Measurements from ENCODE around the gene LOXL4. TPM values are rescaled to one million over a fixed set of nuclear protein-coding genes. Genes with fewer than 3 reads are reported as not detected.

Gene LOXL4
- total and polyA plus RNA-seq, 3 donors from 2014 or later, result 14.0 to 38.2 (median 18.9) TPM

GRCh38 chr10:98215373-98215772 lies 52.6 kb downstream of the LOXL4 start:
- H3K4me3 ChIP-seq, result no peak overlapping the region
- DNase-seq, result no peak
- H3K27ac ChIP-seq, result no peak overlapping the region
- 92 to 93% methylated on average over 2 of the region's 2 CpGs for WGBS, 2 donors
- no peaks in the 10 kb centered on the region for H3K36me3 ChIP-seq (ENCODE audit: low read depth, missing control alignments)
- no peaks in the 10 kb centered on the region for H3K27me3 ChIP-seq
- intact Hi-C loops (cut with DNase I; ENCODE audit: low total_unique reads), result no loop called here
- H3K4me1 ChIP-seq, result no peaks in the 10 kb centered on the region
- no peak for TF ChIP-seq POLR2A (IDR thresholded peaks at IDR 0.05)
- no peak for TF ChIP-seq CTCF (IDR thresholded peaks at IDR 0.05)
- H3K9me3 ChIP-seq, result no peaks in the 10 kb centered on the region

- Histone ChIP-seq H3K27me3 (no peaks in the 10 kb centered on the region), H3K27ac (no peak overlapping the region), H3K36me3 (ENCODE audit: low read depth, missing control alignments) (no peaks in the 10 kb centered on the region), H3K4me3 (no peak overlapping the region), H3K4me1 (no peaks in the 10 kb centered on the region), H3K9me3 (no peaks in the 10 kb centered on the region)
- TF ChIP-seq CTCF (IDR thresholded peaks at IDR 0.05) (no peak), POLR2A (IDR thresholded peaks at IDR 0.05) (no peak)
- WGBS, 2 donors, result 82 to 91% methylated on average over 1 of the region's 1 CpG
- intact Hi-C loops (cut with DNase I; ENCODE audit: low total_unique reads), result no loop called here
- DNase-seq, result no peak
These were observed 54.3 kb downstream of the LOXL4 start for GRCh38 chr10:98213740-98214139.

GRCh38 chr10:98212196-98212595 lies 55.8 kb downstream of the LOXL4 start:
- Histone ChIP-seq H3K9me3 (no peaks in the 10 kb centered on the region), H3K4me3 (no peak overlapping the region), H3K4me1 (no peaks in the 10 kb centered on the region), H3K27ac (no peak overlapping the region), H3K36me3 (ENCODE audit: low read depth, missing control alignments) (no peaks in the 10 kb centered on the region), H3K27me3 (no peaks in the 10 kb centered on the region)
- 50 to 52% methylated on average over 1 of the region's 1 CpG for WGBS, 2 donors
- intact Hi-C loops (cut with DNase I; ENCODE audit: low total_unique reads), result no loop called here
- no peak for DNase-seq
- no peak for TF ChIP-seq CTCF (IDR thresholded peaks at IDR 0.05)
- no peak for TF ChIP-seq POLR2A (IDR thresholded peaks at IDR 0.05)

- intact Hi-C loops (cut with DNase I; ENCODE audit: low total_unique reads), result no loop called here
- H3K9me3 ChIP-seq, result no peaks in the 10 kb centered on the region
- WGBS, 2 donors, result 90 to 97% methylated on average over 4 of the region's 4 CpGs
- DNase-seq, result no peak
- H3K4me1 ChIP-seq, result no peaks in the 10 kb centered on the region
- no peak for TF ChIP-seq POLR2A (IDR thresholded peaks at IDR 0.05)
- H3K4me3 ChIP-seq, result no peak overlapping the region
- H3K27ac ChIP-seq, result no peak overlapping the region
- no peaks in the 10 kb centered on the region for H3K36me3 ChIP-seq (ENCODE audit: low read depth, missing control alignments)
- no peaks in the 10 kb centered on the region for H3K27me3 ChIP-seq
These were observed 58.6 kb downstream of the LOXL4 start for GRCh38 chr10:98209441-98209840.

- TF ChIP-seq CTCF (IDR thresholded peaks at IDR 0.05), result no peak
- no peak for TF ChIP-seq POLR2A (IDR thresholded peaks at IDR 0.05)
- intact Hi-C loops (cut with DNase I; ENCODE audit: low total_unique reads), result no loop called here
These were observed 59.1 kb downstream of the LOXL4 start for GRCh38 chr10:98208925-98209324.

More at GRCh38 chr10:98208925-98209324, 59.1 kb downstream of the LOXL4 start:
- no peak for DNase-seq
- Histone ChIP-seq H3K27ac (no peak overlapping the region), H3K4me3 (no peak overlapping the region), H3K9me3 (no peaks in the 10 kb centered on the region), H3K4me1 (no peaks in the 10 kb centered on the region), H3K27me3 (no peaks in the 10 kb centered on the region), H3K36me3 (ENCODE audit: low read depth, missing control alignments) (no peaks in the 10 kb centered on the region)
- WGBS, 2 donors, result 90 to 97% methylated on average over 2 of the region's 2 CpGs
